ENCODE measurements around the gene FBXW7.
"Not testable (repeated sequence)": the region's sequence is repeated elsewhere in the genome, so short reads cannot be mapped to it uniquely, and the experiment has no call there.

FBXW7 gene, protein sequence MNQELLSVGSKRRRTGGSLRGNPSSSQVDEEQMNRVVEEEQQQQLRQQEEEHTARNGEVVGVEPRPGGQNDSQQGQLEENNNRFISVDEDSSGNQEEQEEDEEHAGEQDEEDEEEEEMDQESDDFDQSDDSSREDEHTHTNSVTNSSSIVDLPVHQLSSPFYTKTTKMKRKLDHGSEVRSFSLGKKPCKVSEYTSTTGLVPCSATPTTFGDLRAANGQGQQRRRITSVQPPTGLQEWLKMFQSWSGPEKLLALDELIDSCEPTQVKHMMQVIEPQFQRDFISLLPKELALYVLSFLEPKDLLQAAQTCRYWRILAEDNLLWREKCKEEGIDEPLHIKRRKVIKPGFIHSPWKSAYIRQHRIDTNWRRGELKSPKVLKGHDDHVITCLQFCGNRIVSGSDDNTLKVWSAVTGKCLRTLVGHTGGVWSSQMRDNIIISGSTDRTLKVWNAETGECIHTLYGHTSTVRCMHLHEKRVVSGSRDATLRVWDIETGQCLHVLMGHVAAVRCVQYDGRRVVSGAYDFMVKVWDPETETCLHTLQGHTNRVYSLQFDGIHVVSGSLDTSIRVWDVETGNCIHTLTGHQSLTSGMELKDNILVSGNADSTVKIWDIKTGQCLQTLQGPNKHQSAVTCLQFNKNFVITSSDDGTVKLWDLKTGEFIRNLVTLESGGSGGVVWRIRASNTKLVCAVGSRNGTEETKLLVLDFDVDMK

GRCh38 chr4:152535903-152536544 is at the start of gene FBXW7:
FBXW7 (minus strand) TSS chr4:152536092; CDS start chr4:152411803, 124,289 bp downstream.
- DNase-seq (ENCODE audit: low read depth): peak; percentile 92

DNA sequence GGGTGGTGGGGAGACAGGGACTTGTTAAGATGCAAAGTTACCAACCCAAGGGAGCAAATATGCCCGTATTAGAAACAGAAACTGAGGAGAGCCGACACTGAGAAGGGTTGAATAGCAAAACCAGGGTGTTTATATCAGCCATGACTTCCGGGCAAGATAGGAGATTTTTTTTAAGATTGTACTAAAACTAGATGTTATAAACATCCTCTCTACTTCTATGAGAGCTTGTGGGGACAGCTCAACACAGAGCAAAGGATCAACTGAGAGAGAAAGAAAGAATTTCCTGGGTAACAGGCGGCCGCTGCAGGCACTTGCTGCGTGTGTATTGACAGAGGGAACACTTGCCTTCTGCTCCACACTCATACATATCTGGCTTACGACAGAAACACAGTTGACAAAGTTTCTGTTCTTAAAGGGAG is 49.1 kb upstream of the FBXW7 start:
- DNase-seq (ENCODE audit: low read depth): no peak

DNA sequence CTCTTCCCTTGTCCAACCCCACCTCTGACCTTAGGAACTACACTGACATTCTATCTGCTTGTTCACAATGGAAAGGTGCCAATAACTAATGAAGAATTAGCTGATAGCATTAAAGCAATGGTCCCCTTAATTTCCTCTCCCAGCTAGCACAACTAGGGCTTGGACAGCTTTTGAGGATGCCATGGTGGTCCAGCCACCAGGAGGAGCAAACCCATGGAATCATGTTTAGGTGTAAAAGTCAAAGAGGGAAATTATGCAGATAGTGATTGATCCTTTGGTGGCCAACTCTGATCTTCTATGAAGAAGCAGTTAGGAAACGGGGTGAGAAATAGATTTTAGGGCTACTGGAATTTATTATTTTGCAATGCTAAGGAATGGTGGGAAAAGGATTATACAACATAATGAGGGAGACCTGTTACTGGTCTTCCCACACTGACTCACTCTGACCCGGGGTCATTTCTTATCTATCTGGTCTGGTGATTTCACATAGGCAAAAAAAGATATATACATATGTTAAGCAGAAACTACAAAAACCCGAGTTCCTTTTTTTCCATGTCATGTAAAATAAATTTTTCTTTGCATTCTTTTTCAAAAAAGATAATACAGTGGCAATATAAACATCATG is 45.8 kb upstream of the FBXW7 start:
- no peak for DNase-seq (ENCODE audit: low read depth)

- DNase-seq (ENCODE audit: low read depth): no peak
Measured at GRCh38 chr4:152579916-152580315, 44.0 kb upstream of the FBXW7 start.

- no peak for DNase-seq (ENCODE audit: low read depth)
Measured at GRCh38 chr4:152579107-152579764, 43.3 kb upstream of the FBXW7 start.

GRCh38 chr4:152578670-152579069 is 42.8 kb upstream of the FBXW7 start:
- no peak for DNase-seq (ENCODE audit: low read depth)

GRCh38 chr4:152577708-152578396 is 42.0 kb upstream of the FBXW7 start:
- DNase-seq (ENCODE audit: low read depth): no peak

GRCh38 chr4:152575533-152575932 is 39.6 kb upstream of the FBXW7 start:
- DNase-seq (ENCODE audit: low read depth): no peak

DNA sequence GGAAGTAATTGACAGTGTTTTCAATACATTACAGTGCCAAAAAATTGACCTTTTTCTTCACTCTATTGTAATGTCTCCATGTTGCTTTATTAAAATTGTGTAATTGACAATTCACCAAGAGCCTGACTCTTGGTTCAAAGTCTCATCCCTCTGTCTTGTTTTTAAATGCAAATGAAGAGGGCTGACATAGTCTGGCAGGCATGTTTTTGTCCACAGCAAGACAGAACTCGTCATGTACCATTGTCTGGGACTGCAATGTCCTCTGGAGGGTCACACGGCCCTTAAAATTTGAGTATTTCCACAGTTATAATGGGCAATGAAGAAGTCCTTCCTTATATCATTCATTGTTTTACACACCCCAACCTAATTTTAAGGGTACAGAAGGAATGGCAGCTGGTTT is 38.0 kb upstream of the FBXW7 start:
- DNase-seq (ENCODE audit: low read depth): no peak

DNA sequence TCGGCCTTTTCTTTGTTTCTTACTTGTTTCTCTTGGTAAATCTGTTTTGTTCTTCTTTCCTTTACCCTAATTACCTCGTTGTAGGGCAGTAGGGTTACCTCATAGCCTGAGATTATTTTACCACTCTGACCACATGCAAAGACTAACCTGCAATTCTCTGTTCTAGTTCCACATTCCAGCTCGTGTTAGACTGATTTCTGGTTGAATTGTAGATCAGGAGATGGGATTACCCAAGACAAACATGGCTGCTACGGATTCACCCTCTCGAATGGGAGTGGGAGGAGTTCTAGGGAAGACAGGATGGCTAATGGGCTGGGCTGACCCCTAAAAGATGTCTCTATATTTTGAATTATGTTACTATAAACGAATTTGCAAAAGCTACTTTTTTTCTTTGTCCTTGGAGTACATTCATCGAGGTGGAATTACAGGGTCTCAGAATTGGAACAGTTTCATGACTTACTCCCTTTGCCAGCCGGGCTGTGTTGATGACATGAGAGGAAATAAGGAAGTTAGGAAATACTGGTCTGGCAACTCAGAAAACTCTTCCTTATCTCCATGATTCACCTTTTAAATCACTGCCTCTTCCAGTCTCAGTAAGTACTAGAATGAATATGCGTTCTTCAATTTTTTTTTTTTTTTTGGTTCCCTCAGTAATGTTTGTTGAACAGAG is 36.7 kb upstream of the FBXW7 start:
- DNase-seq (ENCODE audit: low read depth): peak; percentile 73

DNA sequence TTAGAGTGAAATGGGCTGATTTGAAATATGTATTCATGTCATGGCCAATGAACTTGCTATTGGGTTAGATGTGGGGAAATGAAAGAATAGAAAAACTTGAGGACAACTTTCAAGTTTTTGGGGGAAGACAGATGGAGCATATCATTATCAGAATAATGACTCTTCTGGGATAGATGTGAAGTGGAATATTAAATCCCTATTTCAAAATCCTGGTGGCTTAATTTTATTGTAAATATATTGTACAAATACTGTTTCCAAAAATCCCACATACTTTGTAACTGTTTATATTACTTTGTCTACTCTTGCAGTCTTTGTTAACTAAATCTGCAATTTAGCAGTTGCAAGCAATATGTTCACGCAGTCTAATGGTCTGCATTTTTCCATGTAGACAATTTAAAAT is 35.9 kb upstream of the FBXW7 start:
- no peak for DNase-seq (ENCODE audit: low read depth)

DNA sequence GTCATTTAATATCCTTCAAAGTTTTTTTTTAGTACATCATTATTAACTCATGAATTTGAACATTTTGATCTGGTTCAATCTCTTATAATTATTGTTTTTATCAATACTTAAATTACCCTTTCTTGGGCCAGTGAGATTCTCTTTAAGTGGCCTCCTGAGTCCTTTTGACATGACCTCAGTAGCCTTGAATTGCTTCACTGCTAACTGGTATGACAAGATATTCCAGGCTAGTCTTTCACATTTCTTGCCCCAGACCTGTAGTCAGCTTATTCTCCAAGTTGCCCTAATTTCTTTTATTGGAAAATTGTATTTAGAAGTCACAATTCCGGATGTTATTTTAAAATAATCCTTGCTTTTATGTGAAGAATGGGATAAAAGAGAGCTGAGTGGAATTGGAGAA is 35.4 kb upstream of the FBXW7 start:
- DNase-seq (ENCODE audit: low read depth): no peak

DNA sequence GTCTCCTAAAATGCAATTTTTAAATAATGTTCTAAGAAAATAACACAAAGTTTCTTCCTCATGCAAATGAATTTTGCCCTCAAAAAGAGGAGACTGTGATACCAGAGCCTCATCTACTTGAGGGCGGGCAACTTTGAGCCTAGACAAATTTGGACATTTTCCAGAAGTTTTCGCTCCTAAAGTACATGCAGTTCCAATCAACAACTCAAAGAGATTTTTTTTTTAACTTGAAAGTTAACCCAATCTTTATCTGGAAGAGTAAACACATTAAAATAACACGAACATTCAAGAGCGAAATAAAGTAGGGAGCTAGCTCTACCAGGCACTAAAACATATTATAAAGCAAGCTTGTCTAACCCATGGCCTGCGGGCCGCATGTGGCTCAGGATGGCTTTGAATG is 29.4 kb upstream of the FBXW7 start:
- no peak for DNase-seq (ENCODE audit: low read depth)

DNA sequence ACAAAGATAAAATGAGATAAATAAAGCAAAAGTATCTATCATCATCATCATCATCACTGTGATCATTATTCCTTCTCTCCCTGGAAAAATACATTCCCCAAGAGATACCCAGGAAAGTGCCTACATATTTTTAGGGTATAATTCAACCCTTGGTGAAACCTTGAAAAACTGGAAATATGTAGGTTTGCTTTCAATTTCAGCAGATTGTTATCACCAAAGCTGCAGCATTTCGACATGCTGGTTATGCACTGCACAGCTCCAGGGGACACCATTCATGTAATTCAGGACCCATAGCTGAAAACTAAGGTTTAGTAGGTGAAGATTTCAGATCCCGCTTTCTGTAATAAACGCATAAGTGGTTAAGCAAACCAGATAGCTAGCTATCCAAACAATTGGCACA is 28.4 kb upstream of the FBXW7 start:
- no peak for DNase-seq (ENCODE audit: low read depth)

DNA sequence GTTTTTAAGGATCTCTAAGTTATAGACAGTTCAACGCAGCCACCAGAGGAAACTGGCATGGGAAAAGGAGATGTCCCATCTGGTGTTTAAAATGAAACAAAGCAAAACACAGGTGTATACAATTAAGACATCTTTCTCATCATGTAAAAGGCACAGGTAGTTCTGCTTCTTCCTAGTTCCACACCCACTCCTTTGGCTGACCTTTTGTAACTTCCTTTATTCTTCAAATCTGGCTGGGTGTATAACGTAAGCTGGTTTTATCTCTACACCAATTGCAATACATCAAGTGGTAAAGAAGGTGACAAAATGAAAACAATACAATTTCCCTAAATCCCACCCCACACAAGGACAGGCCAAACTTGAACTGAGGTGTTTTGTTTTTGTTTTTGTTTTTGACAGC is 27.3 kb upstream of the FBXW7 start:
- DNase-seq (ENCODE audit: low read depth): no peak

DNA sequence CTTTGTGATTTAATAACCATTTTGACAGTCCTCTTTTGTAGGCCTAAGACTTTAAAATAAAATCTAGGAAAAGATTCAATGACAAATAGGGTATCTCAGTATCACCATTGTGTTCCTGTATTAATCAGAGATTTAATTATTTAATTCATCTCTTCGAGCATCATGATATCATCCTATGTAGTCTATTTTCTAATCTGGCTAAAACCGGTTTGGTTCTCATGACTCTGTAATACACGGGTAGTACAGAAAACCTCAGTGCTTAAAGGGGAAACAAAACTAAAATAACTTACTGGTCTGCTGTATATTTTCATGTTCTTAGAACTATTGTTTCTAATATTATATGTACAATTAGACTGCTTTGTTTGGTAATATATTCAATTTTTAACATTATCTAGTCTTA is 23.7 kb upstream of the FBXW7 start:
- no peak for DNase-seq (ENCODE audit: low read depth)

GRCh38 chr4:152558396-152558795 is 22.5 kb upstream of the FBXW7 start:
- no peak for DNase-seq (ENCODE audit: low read depth)

GRCh38 chr4:152556834-152557233 is 20.9 kb upstream of the FBXW7 start:
- DNase-seq (ENCODE audit: low read depth): no peak

- no peak for DNase-seq (ENCODE audit: low read depth)
Measured at GRCh38 chr4:152556283-152556682, 20.4 kb upstream of the FBXW7 start.

- DNase-seq (ENCODE audit: low read depth): no peak
Measured at GRCh38 chr4:152554742-152555141, 18.9 kb upstream of the FBXW7 start.

GRCh38 chr4:152550687-152551086 is 14.8 kb upstream of the FBXW7 start:
- DNase-seq (ENCODE audit: low read depth): not testable (repeated sequence)

Measured in HS-5 (cell line).